ENCODE data around the gene QSER1. TPM values are rescaled to one million over a fixed set of nuclear protein-coding genes. Genes with fewer than 3 reads are reported as not detected.
"Not testable (repeated sequence)": the region's sequence is repeated elsewhere in the genome, so short reads cannot be mapped to it uniquely, and the experiment has no call there.

The QSER1 gene
- 23.4 TPM for total RNA-seq (ENCODE audit: insufficient read depth, low replicate concordance)

DNA sequence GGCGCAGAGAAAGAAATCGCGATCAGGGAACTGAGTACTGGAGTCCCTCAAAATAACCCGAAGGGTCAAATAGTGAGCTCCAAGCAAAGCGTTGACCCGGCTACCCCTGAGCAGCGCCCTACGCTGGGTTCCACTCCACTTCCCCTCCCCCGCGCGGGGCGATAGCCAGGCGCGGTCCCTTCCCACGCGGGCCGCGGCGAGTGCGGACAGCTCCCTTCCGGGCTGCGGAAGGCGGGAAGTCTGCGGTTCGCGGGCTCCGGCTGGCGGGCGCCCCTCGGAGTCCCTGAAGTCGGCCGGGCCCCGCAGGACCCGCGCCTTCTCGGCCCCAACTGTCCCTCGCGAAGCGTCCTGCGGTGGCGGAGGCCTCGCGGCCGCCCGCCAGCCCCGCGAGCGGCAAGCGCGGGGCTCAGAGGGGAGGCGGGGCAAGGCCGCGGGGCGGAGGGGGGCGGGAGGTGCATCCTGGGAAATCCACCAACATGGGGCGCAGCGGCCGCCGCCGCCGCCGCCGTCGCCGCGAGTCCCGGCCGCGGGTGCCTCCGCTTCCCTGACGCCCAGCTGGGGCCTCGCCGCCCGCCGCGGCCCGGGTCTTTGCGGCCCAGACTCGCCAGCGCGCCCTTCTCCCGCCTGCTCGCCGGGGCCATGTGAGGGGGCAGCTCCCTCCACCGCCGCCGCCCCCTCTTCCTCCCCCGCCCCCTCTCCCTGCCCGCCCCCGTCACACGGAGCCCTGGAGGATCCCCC lies at the start of gene QSER1:
QSER1 (plus strand) TSS at position 457 of the 738 bp plus-strand sequence. CDS start 315 bp downstream, outside the sequence.
- DNase-seq (ENCODE audit: low spot score), result peak; percentile 78

DNA sequence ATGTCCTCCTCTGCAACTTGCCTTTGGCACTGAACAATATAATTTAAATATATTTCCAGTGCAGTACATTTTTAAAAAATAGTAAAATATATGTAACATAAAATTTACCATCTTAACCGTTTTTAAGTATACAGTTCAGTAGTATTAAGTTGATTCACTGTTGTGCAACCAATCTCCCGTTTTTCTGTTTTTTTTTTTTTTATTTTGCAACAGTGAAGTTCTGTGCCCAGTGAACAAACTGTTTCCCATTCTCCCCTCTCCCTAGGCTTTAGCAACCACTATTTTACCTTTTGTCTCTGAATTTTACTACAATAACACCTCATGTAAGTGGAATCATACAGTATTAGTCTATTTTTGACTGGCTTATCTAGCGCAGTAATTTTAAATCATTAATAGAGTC lies 49.1 kb upstream of the QSER1 start:
- no peak for DNase-seq (ENCODE audit: low spot score)

DNA sequence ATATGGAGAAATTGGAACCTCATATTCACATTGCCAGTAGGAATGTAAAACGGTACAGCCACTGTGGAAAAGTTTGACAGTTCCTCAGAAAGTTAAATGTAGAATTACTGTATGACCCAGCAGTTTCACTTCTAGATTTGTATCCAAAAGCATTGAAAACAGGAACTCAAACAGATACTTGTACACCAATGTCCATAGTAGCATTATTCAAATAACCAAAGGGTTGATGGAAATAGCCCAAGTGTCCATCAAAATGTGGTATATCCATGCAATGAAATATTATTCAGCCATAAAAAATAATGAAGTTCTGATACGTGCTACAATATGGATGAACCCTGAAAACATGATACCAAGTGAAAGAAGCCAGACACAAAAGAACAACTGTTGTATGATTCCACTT lies 45.1 kb upstream of the QSER1 start:
- peak; percentile 13 for DNase-seq (ENCODE audit: low spot score)

DNA sequence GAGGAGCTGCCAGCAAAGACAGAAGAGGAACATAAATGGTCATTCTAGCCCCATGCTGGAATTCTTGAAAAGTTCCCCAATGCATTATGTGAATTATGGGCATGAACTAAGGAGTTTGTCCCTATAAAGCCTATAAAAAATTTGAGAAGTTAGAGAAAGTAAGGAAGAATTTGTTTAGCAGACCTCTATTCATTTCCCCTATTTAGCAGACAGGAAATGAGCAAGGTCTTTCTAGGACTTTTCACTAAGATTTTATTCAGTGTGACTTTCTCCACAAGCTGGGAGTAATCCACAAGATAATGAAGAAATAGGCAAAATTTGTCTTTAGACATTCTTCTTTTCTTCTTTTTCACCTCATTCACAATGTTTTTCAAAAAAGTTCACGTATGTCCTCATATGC lies 42.9 kb upstream of the QSER1 start:
- DNase-seq (ENCODE audit: low spot score), result no peak

DNA sequence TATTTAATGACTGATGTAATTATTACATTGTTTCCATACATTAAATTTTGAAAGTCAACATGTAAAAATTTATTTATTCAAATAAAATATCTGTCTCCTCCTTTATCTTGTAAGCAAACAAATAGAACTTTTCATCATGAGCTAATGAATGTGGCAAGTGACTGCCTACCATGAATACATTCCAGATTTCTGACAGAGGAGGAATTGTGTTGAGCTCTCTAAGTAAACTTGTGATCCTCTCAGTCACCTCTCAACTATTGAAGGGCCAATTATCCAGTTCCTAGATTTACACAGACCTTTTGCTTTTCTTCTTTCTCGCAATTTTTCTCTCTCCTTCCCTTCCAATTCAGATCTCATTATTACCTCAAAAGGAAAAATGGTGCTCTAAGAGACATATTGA lies 41.4 kb upstream of the QSER1 start:
- DNase-seq (ENCODE audit: low spot score), result no peak

DNA sequence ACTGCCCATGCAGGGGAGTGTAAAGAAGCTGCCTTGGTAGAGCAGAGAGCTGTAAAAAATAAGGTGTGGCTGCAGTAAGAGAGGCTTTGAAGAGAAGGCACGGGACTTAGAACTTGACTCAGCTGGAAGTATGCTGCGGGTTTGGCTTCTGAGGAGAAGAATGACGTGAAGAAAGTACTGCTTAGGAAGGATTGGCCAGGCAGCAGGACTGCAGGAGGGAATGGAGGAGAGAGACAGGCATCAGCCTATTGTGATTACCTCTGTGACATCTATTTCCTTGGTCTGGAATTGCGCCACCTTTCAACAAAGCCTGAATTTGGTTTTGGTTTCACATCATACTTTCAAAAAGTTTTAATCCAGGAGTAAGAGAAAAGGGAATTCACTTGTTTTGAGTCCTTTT lies 40.4 kb upstream of the QSER1 start:
- peak; percentile 62 for DNase-seq (ENCODE audit: low spot score)

DNA sequence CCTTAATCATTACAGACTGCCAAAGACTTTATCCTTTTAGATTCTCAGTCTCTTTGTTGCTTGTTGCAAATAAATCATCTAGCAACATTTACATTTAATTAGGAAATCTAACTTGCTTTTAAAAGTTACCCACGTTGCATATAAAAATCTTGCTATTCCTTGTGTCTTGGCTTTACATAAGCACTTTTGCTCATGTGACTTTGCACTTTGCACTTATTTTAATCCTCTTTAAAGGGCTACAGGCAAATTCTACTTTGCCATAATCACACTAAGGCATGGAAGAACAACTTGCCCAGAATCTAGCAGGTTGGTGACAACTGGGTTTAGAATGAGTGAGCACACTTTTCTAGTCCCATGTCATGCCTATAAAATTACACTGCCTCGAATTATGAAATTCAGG lies 37.0 kb upstream of the QSER1 start:
- DNase-seq (ENCODE audit: low spot score), result peak; percentile 9

DNA sequence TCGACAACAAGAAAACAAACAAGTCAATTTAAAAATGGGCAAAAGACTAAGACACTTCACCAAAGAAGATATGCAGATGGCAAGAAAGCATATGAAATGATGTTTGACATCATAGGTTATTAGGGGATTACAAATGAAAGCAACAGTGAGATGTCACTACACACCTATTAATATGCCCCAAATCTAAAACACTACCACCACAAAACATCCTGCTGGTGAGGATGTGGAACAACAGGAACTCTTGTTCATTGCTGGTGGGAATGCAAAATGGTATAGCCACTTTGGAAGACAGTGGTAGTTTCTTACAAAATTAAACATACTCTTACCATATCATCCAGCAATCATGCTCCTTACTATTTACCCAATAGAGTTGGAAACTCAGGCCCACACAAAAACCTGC lies 33.9 kb upstream of the QSER1 start:
- no peak for DNase-seq (ENCODE audit: low spot score)

DNA sequence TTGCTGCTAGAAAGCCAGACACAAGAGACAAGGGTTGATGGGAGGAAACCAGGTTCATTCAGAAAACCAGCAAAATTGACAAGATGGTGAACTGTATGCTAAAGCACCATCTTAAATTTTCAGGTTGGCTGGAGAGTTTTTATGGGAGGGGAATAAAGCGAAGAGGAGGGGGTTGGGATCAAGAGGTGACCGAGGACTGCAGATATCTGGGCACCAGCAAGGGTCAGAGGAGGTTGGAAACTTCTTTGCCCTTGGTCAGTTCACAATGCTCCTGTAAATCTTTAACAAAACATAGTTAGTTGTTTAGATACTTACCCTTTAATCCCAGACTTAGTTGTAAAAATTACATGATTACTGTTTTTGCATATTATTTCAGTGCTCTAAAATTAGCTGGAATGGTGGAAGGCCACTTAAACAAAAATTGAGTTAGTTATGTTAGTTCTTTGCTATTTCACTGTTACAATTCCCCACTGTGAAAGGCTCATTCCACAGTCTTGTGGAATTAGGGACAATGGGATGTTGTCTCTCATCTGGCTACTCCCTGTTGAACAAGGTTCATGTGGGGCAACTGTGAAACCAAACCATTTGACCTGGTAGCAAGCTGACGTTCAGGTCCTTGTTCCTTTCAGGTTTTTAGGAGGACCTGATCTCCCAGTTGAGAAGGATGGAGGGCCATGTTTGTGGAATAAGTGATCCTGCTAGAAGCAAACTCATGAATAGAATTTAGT lies 30.6 kb upstream of the QSER1 start:
- DNase-seq (ENCODE audit: low spot score), result no peak

DNA sequence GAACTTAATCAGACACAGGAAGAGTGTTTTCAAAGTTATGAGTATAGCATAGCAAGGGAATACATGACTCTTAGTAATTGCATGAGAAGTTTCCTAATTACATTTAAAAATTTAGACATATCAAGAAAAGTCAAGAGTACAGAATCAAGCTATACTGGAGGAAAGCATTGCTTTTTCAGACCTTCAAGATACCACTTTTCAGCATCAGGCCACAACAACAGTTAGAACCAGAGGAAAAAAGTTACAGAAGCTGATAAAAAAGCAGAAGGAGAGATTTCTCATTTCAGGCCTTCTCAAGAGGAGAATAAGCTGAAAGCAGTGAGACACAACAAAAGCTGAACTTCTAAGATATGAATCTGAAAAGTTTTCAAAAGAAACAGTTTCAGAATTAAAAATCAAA lies 28.1 kb upstream of the QSER1 start:
- DNase-seq (ENCODE audit: low spot score), result no peak

DNA sequence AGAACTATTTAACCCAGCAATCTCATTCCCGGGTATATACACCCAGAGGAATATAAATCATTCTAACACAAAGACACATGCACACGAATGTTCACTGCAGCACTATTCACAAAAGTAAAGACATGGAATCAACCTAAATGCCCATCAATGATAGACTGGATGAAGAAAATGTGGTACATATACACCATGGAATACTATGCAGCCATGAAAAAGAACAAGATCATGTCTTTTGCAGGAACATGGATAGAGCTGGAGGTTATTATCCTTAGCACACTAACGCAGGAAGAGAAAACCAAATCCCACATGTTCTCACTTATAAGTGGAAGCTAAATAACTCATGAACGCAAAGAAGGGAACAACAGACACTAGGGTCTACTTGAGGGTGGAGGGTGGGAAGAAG lies 23.9 kb upstream of the QSER1 start:
- not testable (repeated sequence) for DNase-seq (ENCODE audit: low spot score)

DNA sequence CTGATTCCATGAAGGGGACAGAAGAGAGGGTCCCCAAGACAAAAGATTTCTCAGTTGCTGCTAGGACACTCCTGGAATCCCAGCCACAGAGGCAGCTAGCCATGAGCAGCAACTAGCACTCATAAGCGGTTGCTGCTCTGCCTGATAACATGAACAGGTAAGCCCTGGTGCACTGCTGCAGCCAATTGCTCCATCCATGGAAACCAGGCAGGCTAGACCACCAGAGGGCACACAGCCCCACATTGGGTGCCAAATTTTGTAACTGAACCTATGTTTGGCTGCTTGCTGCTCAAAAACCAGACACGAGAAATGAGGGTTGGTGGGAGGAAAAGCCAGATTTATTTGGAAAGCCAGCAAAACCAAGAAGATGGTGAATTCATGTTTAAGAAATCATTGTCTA lies 21.9 kb upstream of the QSER1 start:
- no peak for DNase-seq (ENCODE audit: low spot score)

DNA sequence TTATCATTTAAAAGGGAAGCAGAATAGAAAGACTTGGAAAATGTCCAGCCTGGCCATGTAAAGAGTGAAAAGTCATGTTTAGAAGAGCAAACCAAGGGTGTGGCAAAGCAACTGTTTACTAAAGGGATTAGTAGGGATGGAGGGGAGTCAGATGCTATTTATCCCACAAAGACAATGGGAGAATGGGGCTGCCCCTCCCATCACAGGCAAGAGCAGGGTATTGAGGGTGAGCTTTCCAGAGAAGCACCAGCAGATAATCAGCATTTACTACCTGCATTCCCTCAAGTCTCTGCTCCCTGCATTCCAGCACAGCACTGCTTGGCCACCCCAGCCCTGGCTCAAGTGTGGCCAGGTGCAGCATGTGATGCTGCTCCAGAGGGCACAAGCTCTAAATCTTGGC lies 18.5 kb upstream of the QSER1 start:
- no peak for DNase-seq (ENCODE audit: low spot score)

DNA sequence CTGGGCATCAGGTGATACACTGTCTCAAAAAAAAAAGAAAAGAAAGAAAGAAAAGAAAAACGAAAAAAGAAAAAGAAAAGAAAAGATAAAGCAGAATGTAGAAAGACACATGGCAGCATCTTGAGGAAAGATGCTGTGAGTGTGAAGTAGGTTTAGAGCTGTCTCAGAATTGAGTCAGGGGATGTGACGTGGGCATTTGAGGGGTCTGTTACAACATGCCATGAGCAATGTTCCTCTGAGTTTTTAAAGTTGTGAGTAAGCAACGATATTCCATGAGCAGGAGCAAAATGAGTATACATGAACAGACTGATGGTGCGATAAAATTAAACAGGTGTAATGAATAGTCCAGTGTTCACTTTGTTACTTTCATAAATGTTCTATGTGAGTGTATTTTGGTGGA lies 11.3 kb upstream of the QSER1 start:
- DNase-seq (ENCODE audit: low spot score), result no peak

DNA sequence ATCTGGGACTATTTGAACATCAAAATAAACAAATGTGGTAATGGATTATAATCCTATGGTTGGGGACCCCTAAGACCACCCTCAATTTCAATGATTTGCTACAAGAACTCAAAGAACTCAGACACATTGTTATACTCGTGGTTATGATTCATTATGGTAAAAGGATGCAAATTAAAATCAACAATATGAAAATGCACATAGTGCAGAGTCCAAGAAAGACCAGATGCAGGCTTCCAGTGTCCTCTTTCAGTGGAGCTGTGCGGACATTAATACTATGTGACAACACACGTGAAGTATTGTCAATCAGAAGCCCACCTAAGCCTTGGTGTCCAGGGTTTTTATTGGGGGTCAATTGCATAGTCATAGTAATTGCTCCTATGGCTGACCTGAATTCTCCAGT lies 9.2 kb upstream of the QSER1 start:
- no peak for DNase-seq (ENCODE audit: low spot score)

DNA sequence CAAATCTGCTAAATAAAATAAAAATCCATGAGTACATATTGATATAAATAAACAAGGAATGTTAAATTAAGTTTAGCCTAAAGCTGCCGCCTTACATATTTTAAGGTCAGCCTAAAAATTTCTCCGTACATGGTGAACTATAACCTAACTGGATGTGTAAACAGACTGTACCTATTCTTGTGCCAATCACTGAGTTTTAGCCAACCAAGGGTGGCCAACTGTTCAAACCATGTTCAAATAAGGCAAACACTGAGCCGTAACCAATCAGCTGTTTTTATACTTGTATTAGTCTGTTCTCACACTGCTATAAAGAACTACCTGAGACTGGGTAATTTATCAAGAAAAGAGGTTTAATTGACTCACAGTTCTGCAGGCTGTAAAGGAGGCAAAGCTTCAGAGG lies 8.6 kb upstream of the QSER1 start:
- no peak for DNase-seq (ENCODE audit: low spot score)

DNA sequence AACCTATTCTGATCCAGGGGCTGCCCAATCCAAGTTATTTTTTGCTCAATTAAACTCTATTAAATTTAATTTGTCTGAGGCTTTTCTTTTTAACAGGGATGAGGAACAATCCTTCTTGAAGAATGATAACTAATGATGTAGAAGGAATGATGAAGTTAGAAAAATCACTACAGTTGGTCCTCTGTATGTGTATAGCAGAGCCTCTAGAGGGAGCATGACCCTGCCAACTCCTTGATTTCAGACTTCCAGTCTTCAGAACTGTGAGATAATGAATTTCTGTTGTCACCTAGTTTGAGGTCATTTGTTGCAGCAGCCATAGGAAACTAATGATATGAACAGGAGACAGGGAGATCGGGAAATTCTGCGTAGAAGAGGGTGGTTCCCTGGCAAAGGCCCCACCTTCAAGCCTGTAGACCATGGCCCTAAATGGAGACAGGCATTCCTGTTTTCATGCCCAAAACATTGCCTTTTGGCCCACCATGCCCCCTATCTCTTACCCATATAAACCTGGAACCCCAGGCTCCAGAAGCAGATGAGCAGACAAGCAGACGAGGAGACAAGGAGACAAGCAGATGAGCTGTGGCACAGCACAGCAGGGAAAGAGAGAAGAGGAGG lies 7.7 kb upstream of the QSER1 start:
- DNase-seq (ENCODE audit: low spot score), result no peak

DNA sequence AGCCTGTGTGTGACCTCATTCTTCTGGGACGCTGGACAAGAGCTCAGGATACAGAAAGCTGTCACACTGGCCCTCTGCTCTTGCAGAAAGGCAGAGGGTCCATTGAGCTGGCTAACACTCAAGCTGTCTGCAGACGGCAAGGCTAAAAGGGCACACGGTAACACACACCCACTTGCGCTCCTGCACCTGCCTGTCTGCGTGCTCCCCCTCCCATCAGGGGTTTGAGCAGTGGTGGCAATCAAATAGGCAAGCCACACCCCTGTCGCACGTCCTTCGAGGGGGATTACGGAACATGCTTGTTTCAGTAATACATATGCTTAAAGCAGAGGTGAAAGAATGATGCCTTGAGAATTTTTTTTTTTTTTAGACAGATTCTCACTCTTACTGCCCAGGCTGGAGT lies 7.1 kb upstream of the QSER1 start:
- no peak for DNase-seq (ENCODE audit: low spot score)

DNA sequence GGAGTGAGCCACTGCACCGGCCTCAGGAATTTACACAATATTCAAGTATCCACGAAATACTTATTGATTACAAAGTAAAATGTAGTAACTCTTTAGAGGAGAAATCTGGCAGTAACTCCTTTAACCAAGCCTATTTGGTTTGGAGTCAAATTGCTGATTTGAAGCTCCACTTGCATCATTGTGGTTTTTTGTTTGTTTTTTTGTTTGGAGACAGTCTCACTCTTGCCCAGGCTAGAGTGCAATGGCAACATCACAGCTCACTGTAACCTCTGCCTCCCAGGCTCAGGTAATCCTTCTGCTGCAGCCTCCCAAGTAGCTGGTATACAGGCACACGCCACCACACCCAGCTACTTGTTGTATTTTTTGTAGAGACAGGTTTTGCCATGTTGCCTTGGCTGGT lies 6.4 kb upstream of the QSER1 start:
- DNase-seq (ENCODE audit: low spot score), result no peak

DNA sequence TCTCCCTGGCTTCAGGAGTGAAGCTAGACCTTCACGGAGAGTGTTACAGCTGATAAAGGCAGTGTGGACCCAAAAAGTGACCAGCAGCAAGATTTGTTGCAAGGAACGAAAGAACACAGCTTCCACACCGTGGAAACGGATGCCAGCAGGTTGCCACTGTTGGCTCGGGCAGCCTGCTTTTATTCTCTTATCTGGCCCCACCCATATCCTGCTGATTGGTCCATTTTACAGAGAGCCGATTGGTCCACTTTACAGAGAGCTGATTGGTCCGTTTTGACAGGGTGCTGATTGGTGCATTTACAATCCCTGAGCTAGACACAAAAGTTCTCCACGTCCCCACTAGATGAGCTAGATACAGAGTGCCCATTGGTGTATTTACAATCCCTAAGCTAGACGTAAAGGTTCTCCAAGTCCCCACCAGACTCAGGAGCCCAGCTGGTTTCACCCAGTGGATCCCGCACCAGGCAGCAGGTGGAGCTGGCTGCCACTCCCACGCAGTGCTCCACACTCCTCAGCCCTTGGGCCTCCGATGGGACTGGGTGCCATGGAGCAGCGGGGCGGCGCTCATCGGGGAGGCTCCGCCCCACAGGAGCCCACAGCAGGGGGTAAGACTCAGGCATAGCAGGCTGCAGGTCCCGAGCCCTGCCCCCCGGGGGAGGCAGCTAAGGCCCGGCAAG lies 4.8 kb upstream of the QSER1 start:
- not testable (repeated sequence) for DNase-seq (ENCODE audit: low spot score)

DNA sequence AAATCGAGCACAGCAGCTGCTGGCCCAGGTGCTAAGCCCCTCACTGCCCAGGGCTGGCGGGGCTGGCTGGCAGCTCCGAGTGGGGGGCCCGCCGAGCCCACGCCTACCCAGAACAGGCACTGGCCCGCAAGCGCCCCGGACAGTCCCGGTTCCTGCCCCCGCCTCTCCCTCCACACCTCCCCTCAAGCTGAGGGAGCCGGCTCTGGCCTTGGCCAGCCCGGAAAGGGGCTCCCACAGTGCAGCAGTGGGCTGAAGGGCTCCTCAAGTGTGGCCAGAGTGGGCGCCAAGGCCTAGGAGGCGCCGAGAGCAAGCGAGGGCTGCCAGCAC lies 4.3 kb upstream of the QSER1 start:
- DNase-seq (ENCODE audit: low spot score), result not testable (repeated sequence)

DNA sequence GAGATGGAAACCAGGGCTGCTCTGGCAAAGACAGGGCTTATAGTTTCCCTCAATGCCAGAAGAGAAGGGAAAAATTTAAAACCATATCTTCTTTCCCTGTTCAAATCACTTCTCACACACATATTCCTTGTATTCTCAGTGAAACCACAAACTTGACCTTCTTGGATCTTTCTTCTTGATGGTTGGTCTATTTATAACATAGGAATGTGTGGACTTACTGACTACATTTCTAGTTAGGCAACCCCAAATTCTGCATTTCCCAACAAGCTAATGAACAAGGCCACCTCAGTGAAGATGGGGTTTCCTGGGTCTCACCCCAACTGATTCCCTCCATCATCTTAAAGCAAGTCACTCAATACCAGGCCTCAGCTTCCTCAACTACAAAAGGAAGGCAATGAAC lies 3.8 kb upstream of the QSER1 start:
- no peak for DNase-seq (ENCODE audit: low spot score)

Data from umbilical cord (tissue), 2 donors.